IMR-90 (cell line): ENCODE results near the gene MTFR2. TPM values are rescaled to one million over a fixed set of nuclear protein-coding genes. Genes with fewer than 3 reads are reported as not detected.

Source experiments
- ATAC-seq: fragments of 200-7000 bp; cut with Tn5 transposase; 2 replicates; pipeline ENCODE4 v1.9.1; 2020; ENCODE audit warnings: low read depth, mild to moderate bottlenecking, moderate library complexity
- BruUV-seq: library from RNA; stranded (reverse); fragments of 400-500 nt; replicated peaks from 2 replicates; lab custom pipeline; 2021; lab: Mats Ljungman, UMichigan
- CTCF ChIA-PET: fragments of 300-600 bp; formaldehyde crosslinking; extraction: SDS; loops from one replicate; lab custom pipeline; 2021; ENCODE audit warnings: antibody characterized with exemption; lab: Yijun Ruan, JAX
- POLR2A ChIA-PET: fragments of 300-600 bp; sonication (Branson Sonifier 250); formaldehyde crosslinking; loops from one replicate; lab custom pipeline; 2022; ENCODE audit warnings: antibody characterized with exemption; ENCODE audit not compliant: unreplicated experiment; lab: Charles Lee
- DNase-seq: peaks from one replicate; pipeline ENCODE4 v3.0.0; 2013
- H2AFZ ChIP-seq: replicated peaks from 2 replicates; pipeline ENCODE3; 2013; ENCODE audit warnings: low read length, mild to moderate bottlenecking; ENCODE audit not compliant: poor library complexity
- H2AK5ac ChIP-seq: 2 replicates; pipeline ENCODE4 v1.6.1; 2013; ENCODE audit warnings: low read depth, low read length, inconsistent platforms
- H2AK9ac ChIP-seq: replicated peaks from 2 replicates; pipeline ENCODE3; 2013; ENCODE audit warnings: mild to moderate bottlenecking, low read depth, low read length, moderate library complexity; ENCODE audit not compliant: poor library complexity
- H2BK120ac ChIP-seq: 2 replicates; pipeline ENCODE4 v1.6.1; 2013; ENCODE audit warnings: low read depth, low read length, inconsistent platforms
- H2BK15ac ChIP-seq: 3 replicates; pipeline ENCODE4 v1.6.1; 2013; ENCODE audit warnings: low read depth, low read length, inconsistent platforms
- H2BK20ac ChIP-seq: 2 replicates; pipeline ENCODE4 v1.6.1; 2013; ENCODE audit warnings: low read depth, mild to moderate bottlenecking, inconsistent platforms, low read length, moderate library complexity
- H2BK5ac ChIP-seq: 2 replicates; pipeline ENCODE4 v1.6.1; 2013; ENCODE audit warnings: mild to moderate bottlenecking, low read depth, low read length, inconsistent platforms; ENCODE audit not compliant: poor library complexity, severe bottlenecking
- H3K14ac ChIP-seq: replicated peaks from 2 replicates; pipeline ENCODE4 v1.6.1; 2013; ENCODE audit warnings: low read depth, low read length, inconsistent platforms
- H3K18ac ChIP-seq: 2 replicates; pipeline ENCODE4 v1.6.1; 2013; ENCODE audit warnings: low read depth, low read length, control low read depth
- H3K23ac ChIP-seq: 2 replicates; pipeline ENCODE4 v1.6.1; 2013; ENCODE audit warnings: low read depth, low read length, inconsistent platforms
- H3K27ac ChIP-seq: 2 replicates; pipeline ENCODE4 v1.5.1; 2013; ENCODE audit warnings: mild to moderate bottlenecking, control low read depth, low read length; ENCODE audit not compliant: insufficient read depth
- H3K27me3 ChIP-seq: 2 replicates; pipeline ENCODE4 v1.6.1; 2013; ENCODE audit warnings: low read length; ENCODE audit not compliant: control insufficient read depth, insufficient read depth
- H3K36me3 ChIP-seq: 2 replicates; pipeline ENCODE4 v1.6.1; 2013; ENCODE audit warnings: low read length, mixed read lengths; ENCODE audit not compliant: control insufficient read depth, insufficient read depth
- H3K4ac ChIP-seq: 2 replicates; pipeline ENCODE4 v1.6.1; 2013; ENCODE audit warnings: low read depth, low read length, inconsistent platforms
- H3K4me1 ChIP-seq: 2 replicates; pipeline ENCODE4 v1.6.1; 2013; ENCODE audit warnings: low read length, mixed read lengths; ENCODE audit not compliant: control insufficient read depth, insufficient read depth
- H3K4me2 ChIP-seq: 2 replicates; pipeline ENCODE4 v1.6.1; 2013; ENCODE audit warnings: low read depth, mild to moderate bottlenecking, control low read depth, low read length, moderate library complexity
- H3K4me3 ChIP-seq: 2 replicates; pipeline ENCODE4 v1.5.1; 2013; ENCODE audit warnings: low read depth, mild to moderate bottlenecking, control low read depth, low read length, moderate library complexity; ENCODE audit not compliant: insufficient read depth
- H3K56ac ChIP-seq: 2 replicates; pipeline ENCODE4 v1.6.1; 2013; ENCODE audit warnings: low read length, inconsistent platforms; ENCODE audit not compliant: insufficient read depth; ENCODE audit errors: extremely low read depth
- H3K79me1 ChIP-seq, 2 experiments: 2 replicates each; pipeline ENCODE4 v1.6.1; 2013; ENCODE audit warnings: low read length in 2 of 2, inconsistent platforms in 1 of 2, low read depth in 1 of 2
- H3K9ac ChIP-seq: 2 replicates; pipeline ENCODE4 v1.6.1; 2013; ENCODE audit warnings: low read depth, low read length, control low read depth
- H3K9me1 ChIP-seq: 2 replicates; pipeline ENCODE4 v1.6.1; 2013; ENCODE audit warnings: low read length, inconsistent platforms; ENCODE audit not compliant: insufficient read depth
- H3K9me3 ChIP-seq: 2 replicates; pipeline ENCODE4 v1.6.1; 2013; ENCODE audit warnings: low read length; ENCODE audit not compliant: control insufficient read depth, insufficient read depth
- H4K20me1 ChIP-seq: 2 replicates; pipeline ENCODE4 v1.6.1; 2013; ENCODE audit warnings: low read length, inconsistent platforms; ENCODE audit not compliant: insufficient read depth
- H4K5ac ChIP-seq: 2 replicates; pipeline ENCODE4 v1.6.1; 2013; ENCODE audit warnings: mild to moderate bottlenecking, low read depth, low read length, control low read depth
- H4K8ac ChIP-seq, 2 experiments: 2 replicates each; pipeline ENCODE4 v1.6.1; 2013; ENCODE audit warnings: low read depth in 2 of 2, low read length in 2 of 2, control low read depth in 1 of 2, inconsistent platforms in 1 of 2
- H4K91ac ChIP-seq: 2 replicates; pipeline ENCODE4 v1.6.1; 2013; ENCODE audit warnings: low read depth, low read length, inconsistent platforms; ENCODE audit not compliant: insufficient read depth
- CEBPB ChIP-seq: IDR thresholded peaks from 2 replicates; pipeline ENCODE4 v1.6.1; 2012; ENCODE audit warnings: low read depth, low read length, improper control_type of control experiment
- FOS ChIP-seq: fragments of 150-350 bp; IDR thresholded peaks from 2 replicates; pipeline ENCODE4 v1.6.1; 2016; ENCODE audit warnings: low read depth, low read length
- POLR2A ChIP-seq: IDR thresholded peaks from 2 replicates; pipeline ENCODE4 v1.6.1; 2012; ENCODE audit warnings: mild to moderate bottlenecking, low read depth, low read length
- RFX5 ChIP-seq: IDR thresholded peaks from 2 replicates; pipeline ENCODE4 v1.8.0; 2012; ENCODE audit warnings: low read depth, mild to moderate bottlenecking, low read length, moderate library complexity
- WGBS, 2 experiments: methylation state at CpG; one replicate each; pipeline versions ENCODE4 v1.1.5 to v1.1.7; 2013; ENCODE audit warnings: missing lambda C conversion rate in 2 of 2; ENCODE audit not compliant: insufficient read length in 1 of 2; ENCODE audit errors: extremely low coverage in 2 of 2; 5-methylcytosine and 5-hydroxymethylcytosine counted together
- dilution Hi-C: fragments of 300-500 bp; cut with HindIII; formaldehyde crosslinking; loops from one replicate; pipeline ENCODE4 v1.14.3; 2018; ENCODE audit warnings: low sequenced_read_pairs; ENCODE audit not compliant: unreplicated experiment
- in situ Hi-C: fragments of 300-500 bp; cut with MboI; formaldehyde crosslinking; loops from 3 replicates; pipeline ENCODE4 v1.14.3; 2019; ENCODE audit warnings: low sequenced_read_pairs, inconsistent platforms, mixed read lengths
- intact Hi-C: fragments of 100-400 bp; cut with micrococcal nuclease; formaldehyde crosslinking; loops from 2 replicates; pipeline ENCODE4 v1.10.0; 2022
- polyA plus RNA-seq, 3 experiments: library from polyadenylated mRNA; depleted of rRNA; stranded (reverse); fragments of >200 nt; gene quantifications; 2 replicates each; pipeline ENCODE4 v1.2.3, GENCODE V29; 2012; ENCODE audit warnings: low replicate concordance in 1 of 3
- total RNA-seq: library from RNA; depleted of rRNA; stranded (reverse); fragments of >200 nt; gene quantifications from 2 replicates; pipeline ENCODE4 v1.2.3, GENCODE V29; 2012

Gene MTFR2
- total and polyA plus RNA-seq, 2 of the 4 experiments (the other 2 are of a cell fraction), result 0.72 to 7.2 TPM

DNA sequence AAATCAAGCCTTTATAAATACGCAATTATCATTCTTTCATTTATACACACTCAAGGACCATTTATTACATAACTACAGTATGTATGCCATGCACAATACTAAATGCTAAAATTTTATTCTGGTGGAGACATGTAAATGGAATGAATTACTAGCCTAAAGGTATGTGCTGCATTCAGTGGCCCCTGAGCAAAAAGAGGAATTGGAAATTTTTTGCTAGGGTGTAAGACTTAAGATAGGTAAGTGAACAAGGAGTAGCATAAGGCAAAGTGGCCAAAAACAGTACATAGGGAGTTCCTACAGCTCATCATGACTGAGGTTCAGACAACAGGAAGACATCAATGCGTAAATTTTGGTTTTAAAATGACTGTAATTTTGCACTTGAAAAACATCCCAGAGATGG, 2.3 kb upstream of the MTFR2 start:
- BruUV-seq, result no TSS peak
- POLR2A ChIA-PET, result no interaction called here

More for the DNA sequence above, 2.3 kb upstream of the MTFR2 start:
- no peak overlapping the region for H3K18ac ChIP-seq
- intact Hi-C loops, result loop anchor here (5.0 kb wide), 1 partner anchor 295 kb away; no protein-coding TSS in a partner anchor
- no peak overlapping the region for H2BK20ac ChIP-seq
- dilution Hi-C loops, result no loop called here
- H4K20me1 ChIP-seq, result no peaks in the 10 kb centered on the region
- no peak overlapping the region for H3K56ac ChIP-seq
- no peak overlapping the region for H4K5ac ChIP-seq
- no peak overlapping the region for H2AK5ac ChIP-seq
- TF ChIP-seq POLR2A (peak; percentile 22; the same call in 1 of the 2 replicates), FOS (no peak), RFX5 (no peak), CEBPB (no peak)
- H3K9me1 ChIP-seq, result no peaks in the 10 kb centered on the region
- no peaks in the 10 kb centered on the region; the same call in 1 of the 2 replicates for H3K36me3 ChIP-seq
- peaks cover 0 to 8% of the 10 kb centered on the region in 2 experiments; a peak in 2 of 4 replicates for H3K79me1 ChIP-seq
- H4K8ac ChIP-seq, result no peak overlapping the region
- in situ Hi-C loops, result no loop called here
- no peaks in the 10 kb centered on the region for H3K27me3 ChIP-seq
- ATAC-seq, result no peak
- CTCF ChIA-PET, result no interaction called here
- H2BK5ac ChIP-seq, result no peak overlapping the region
- no peak overlapping the region for H3K4me3 ChIP-seq
- no peak overlapping the region for H4K91ac ChIP-seq
- H2BK15ac ChIP-seq, result no peak overlapping the region
- no peak overlapping the region for H2BK120ac ChIP-seq
- H3K4ac ChIP-seq, result no peak overlapping the region
- H3K27ac ChIP-seq, result no peak overlapping the region
- H3K14ac ChIP-seq, result no peak overlapping the region
- no peak overlapping the region for H2AFZ ChIP-seq
- H3K9me3 ChIP-seq, result no peaks in the 10 kb centered on the region
- WGBS, 2 experiments, result no CpG with 5 or more reads among the region's 2 CpGs
- H2AK9ac ChIP-seq, result no peak overlapping the region
- H3K9ac ChIP-seq, result no peak overlapping the region
- DNase-seq, result no peak
- H3K4me2 ChIP-seq, result no peak overlapping the region
- no peak overlapping the region for H3K23ac ChIP-seq
- H3K4me1 ChIP-seq, result no peaks in the 10 kb centered on the region
